OCI-LY7 (cell line): Measurements from ENCODE around the gene HGFAC. TPM values are rescaled to one million over a fixed set of nuclear protein-coding genes. Genes with fewer than 3 reads are reported as not detected.

ENCODE experiments used
- BruUV-seq: library from RNA; stranded (reverse); fragments of 400-500 nt; replicated peaks from 2 replicates; lab custom pipeline; 2021; lab: Mats Ljungman, UMichigan
- CTCF ChIA-PET: fragments of 300-600 bp; sonication (Branson Sonifier 250); formaldehyde crosslinking; loops from one replicate; lab custom pipeline; 2022; ENCODE audit warnings: antibody characterized with exemption; ENCODE audit not compliant: unreplicated experiment; lab: Charles Lee
- POLR2A ChIA-PET: fragments of 300-600 bp; sonication (Branson Sonifier 250); formaldehyde crosslinking; loops from one replicate; lab custom pipeline; 2022; ENCODE audit warnings: antibody characterized with exemption; lab: Charles Lee
- DNase-seq: peaks from one replicate; pipeline ENCODE4 v3.0.0-alpha.2; 2015; ENCODE audit warnings: low spot score
- H2AFZ ChIP-seq: fragments of 200-600 bp; sonication (generic), shearing (Covaris generic); 2 replicates; pipeline ENCODE4 v1.6.1; 2014; ENCODE audit warnings: mild to moderate bottlenecking, antibody characterized with exemption, low read length, moderate library complexity
- H3K27ac ChIP-seq: fragments of 200-600 bp; sonication (generic); 2 replicates; pipeline ENCODE4 v1.5.1; 2014; ENCODE audit warnings: mixed run types, low read depth, mild to moderate bottlenecking, moderate library complexity, low read length, inconsistent platforms; ENCODE audit not compliant: poor library complexity, severe bottlenecking
- H3K36me3 ChIP-seq: fragments of 200-600 bp; sonication (generic); 2 replicates; pipeline ENCODE4 v1.6.1; 2014; ENCODE audit warnings: mild to moderate bottlenecking, antibody characterized with exemption, low read length, moderate library complexity, mixed read lengths; ENCODE audit not compliant: insufficient read depth
- H3K4me1 ChIP-seq: fragments of 200-600 bp; sonication (generic); 2 replicates; pipeline ENCODE4 v1.5.1; 2014; ENCODE audit warnings: mild to moderate bottlenecking, low read length; ENCODE audit not compliant: insufficient read depth, poor library complexity, severe bottlenecking
- H3K4me2 ChIP-seq: fragments of 200-600 bp; sonication (generic); 2 replicates; pipeline ENCODE4 v1.6.1; 2014; ENCODE audit warnings: mild to moderate bottlenecking, low read length
- H3K4me3 ChIP-seq: fragments of 200-600 bp; sonication (generic); 2 replicates; pipeline ENCODE4 v1.5.1; 2014; ENCODE audit warnings: mild to moderate bottlenecking, low read depth, low read length; ENCODE audit not compliant: poor library complexity, severe bottlenecking
- H3K79me2 ChIP-seq: fragments of 200-600 bp; sonication (generic); 2 replicates; pipeline ENCODE4 v1.6.1; 2016; ENCODE audit warnings: low read depth, mild to moderate bottlenecking, low read length, moderate library complexity, mixed read lengths; ENCODE audit not compliant: insufficient read depth
- H3K9me2 ChIP-seq: fragments of 200-600 bp; sonication (generic); 2 replicates; pipeline ENCODE4 v1.6.1; 2016; ENCODE audit warnings: mild to moderate bottlenecking, low read length, mixed read lengths; ENCODE audit not compliant: insufficient read depth
- H3K9me3 ChIP-seq: fragments of 200-600 bp; sonication (generic); 2 replicates; pipeline ENCODE4 v1.6.1; 2014; ENCODE audit warnings: mild to moderate bottlenecking, mixed run types, low read length, mixed read lengths
- H4K20me1 ChIP-seq: fragments of 200-600 bp; sonication (generic); 2 replicates; pipeline ENCODE4 v1.6.1; 2014; ENCODE audit warnings: mild to moderate bottlenecking, antibody characterized with exemption, low read length, moderate library complexity, mixed read lengths; ENCODE audit not compliant: insufficient read depth
- EZH2phosphoT487 ChIP-seq: fragments of 200-600 bp; sonication (generic); IDR thresholded peaks from 2 replicates; pipeline ENCODE4 v1.6.1; 2018; ENCODE audit warnings: low read depth, borderline replicate concordance, mild to moderate bottlenecking, mixed run types, antibody characterized with exemption, low read length, moderate library complexity, mixed read lengths
- intact Hi-C: fragments of 100-400 bp; cut with micrococcal nuclease; formaldehyde crosslinking; loops from one replicate; pipeline ENCODE4 v1.10.0; 2022; ENCODE audit not compliant: unreplicated experiment
- total RNA-seq, 2 experiments: library from RNA; depleted of rRNA in 1 of 2; stranded (reverse); fragments of >200 nt in 1 of 2; shearing (Covaris generic) in 1 of 2; gene quantifications; 2 replicates each; pipeline ENCODE4 v1.2.3, GENCODE V29; 2014 to 2022
- TF ChIP-seq, protein P1 (sequence below): fragments of 200-600 bp; sonication (generic); conservative IDR thresholded peaks from 2 replicates; pipeline ENCODE4 v1.5.1; 2014; ENCODE audit warnings: mild to moderate bottlenecking, antibody characterized with exemption, low read length, moderate library complexity, mixed read lengths

Gene HGFAC
- total RNA-seq, 2 experiments from 2014 or later: not detected

DNA sequence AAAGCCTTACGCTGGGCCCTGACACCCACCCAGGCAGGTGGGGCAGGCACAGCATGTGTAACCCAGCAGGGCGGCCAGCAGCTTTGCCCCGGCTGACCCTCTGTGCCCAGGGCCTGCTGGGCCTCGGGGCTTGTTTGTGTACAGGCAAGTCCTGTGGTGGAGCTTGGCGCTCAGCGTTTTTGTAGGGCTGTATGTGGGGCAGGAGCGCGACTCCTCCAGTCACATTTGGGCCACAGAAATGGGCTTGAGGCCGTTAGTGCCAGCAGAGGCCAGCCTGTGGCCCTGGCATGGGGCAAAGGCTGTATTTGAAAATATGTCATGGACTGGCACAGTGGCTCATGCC is 14.7 kb upstream of the HGFAC start:
- no peak for TF ChIP-seq EZH2phosphoT487
- TF ChIP-seq, protein P1, sequence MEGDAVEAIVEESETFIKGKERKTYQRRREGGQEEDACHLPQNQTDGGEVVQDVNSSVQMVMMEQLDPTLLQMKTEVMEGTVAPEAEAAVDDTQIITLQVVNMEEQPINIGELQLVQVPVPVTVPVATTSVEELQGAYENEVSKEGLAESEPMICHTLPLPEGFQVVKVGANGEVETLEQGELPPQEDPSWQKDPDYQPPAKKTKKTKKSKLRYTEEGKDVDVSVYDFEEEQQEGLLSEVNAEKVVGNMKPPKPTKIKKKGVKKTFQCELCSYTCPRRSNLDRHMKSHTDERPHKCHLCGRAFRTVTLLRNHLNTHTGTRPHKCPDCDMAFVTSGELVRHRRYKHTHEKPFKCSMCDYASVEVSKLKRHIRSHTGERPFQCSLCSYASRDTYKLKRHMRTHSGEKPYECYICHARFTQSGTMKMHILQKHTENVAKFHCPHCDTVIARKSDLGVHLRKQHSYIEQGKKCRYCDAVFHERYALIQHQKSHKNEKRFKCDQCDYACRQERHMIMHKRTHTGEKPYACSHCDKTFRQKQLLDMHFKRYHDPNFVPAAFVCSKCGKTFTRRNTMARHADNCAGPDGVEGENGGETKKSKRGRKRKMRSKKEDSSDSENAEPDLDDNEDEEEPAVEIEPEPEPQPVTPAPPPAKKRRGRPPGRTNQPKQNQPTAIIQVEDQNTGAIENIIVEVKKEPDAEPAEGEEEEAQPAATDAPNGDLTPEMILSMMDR: no peak
- Histone ChIP-seq H2AFZ (no peak overlapping the region), H3K27ac (no peak overlapping the region), H3K9me2 (no peaks in the 10 kb centered on the region), H3K4me3 (no peak overlapping the region), H3K4me2 (no peak overlapping the region), H3K9me3 (no peaks in the 10 kb centered on the region), H3K79me2 (no peaks in the 10 kb centered on the region), H3K4me1 (no peaks in the 10 kb centered on the region), H3K36me3 (no peaks in the 10 kb centered on the region), H4K20me1 (no peaks in the 10 kb centered on the region)
- ChIA-PET POLR2A (no interaction called here), CTCF (no interaction called here)
- intact Hi-C loops: no loop called here
- DNase-seq: no peak
- BruUV-seq: no TSS peak

DNA sequence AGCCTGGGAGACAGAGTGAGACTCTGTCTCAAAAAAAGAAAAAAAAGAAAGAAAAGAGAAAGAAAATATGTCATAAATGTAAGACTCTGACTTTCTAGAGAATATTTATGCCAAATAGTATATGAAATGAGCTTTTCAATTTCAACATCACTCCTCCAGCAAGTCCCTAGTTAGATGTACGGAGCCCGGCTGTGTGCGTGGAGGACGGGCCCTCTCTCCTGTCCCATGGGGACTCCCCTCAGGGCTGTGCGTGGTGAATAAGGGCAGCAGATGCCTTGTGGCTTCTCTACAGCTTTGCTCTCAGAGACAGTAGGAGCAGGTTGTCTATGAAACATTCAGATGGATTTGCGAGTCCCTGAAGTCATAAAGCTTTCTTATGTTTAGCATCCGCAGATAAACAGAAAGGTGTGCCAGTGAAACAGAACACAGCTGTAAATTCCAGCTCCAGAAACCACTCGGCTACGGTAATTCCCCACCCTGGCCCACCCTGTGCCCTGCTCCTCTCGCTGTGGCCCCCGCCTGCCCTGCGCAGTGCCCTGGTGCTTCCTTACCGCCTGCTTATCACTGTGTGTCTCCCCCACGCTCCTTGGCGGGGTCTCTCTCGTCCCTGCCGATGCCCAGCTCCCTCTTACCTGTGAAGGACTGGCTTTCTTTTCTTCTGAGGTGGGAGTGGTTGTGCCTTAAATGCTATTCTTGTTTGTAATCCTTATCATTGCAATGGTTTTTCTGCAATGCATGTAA is 13.9 kb upstream of the HGFAC start:
- H3K4me3 ChIP-seq: no peak overlapping the region
- CTCF ChIA-PET: no interaction called here
- no peaks in the 10 kb centered on the region for H3K79me2 ChIP-seq
- no peaks in the 10 kb centered on the region for H3K4me1 ChIP-seq
- no peak overlapping the region for H2AFZ ChIP-seq
- no peak overlapping the region for H3K4me2 ChIP-seq
- no peak for DNase-seq
- POLR2A ChIA-PET: interaction anchor here (0.5 kb wide), 1 partner anchor 134 kb away, joined by 4 read pairs; no protein-coding TSS in a partner anchor
- intact Hi-C loops: no loop called here
- no peaks in the 10 kb centered on the region for H3K9me2 ChIP-seq
- TF ChIP-seq, protein P1: no peak
- no peak for TF ChIP-seq EZH2phosphoT487
- H3K9me3 ChIP-seq: no peaks in the 10 kb centered on the region
- H3K36me3 ChIP-seq: no peaks in the 10 kb centered on the region
- no peaks in the 10 kb centered on the region for H4K20me1 ChIP-seq
- BruUV-seq: no TSS peak
- H3K27ac ChIP-seq: no peak overlapping the region

DNA sequence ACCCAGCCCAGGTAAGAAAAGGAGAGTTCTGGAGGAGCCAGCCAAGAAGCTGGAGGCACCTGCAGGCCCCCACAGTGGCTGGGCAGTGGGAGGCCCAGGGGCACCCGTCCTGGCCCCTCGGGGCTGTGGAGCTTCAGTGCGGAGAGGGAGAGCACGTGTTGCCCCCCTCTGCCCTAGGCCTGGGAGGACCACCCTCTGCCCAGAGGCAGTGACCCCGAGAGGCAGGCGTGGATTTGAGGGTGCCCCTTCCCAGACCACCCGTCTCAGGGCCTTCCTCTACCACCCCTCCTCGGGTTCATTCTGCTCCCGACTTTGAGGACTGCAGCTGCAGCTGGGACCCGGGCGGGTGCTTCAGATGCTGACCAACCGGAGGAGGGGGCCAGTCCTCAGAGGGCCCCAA is 12.1 kb upstream of the HGFAC start:
- no peak overlapping the region for H2AFZ ChIP-seq
- H3K9me3 ChIP-seq: no peaks in the 10 kb centered on the region
- no peak for TF ChIP-seq EZH2phosphoT487
- TF ChIP-seq, protein P1: no peak
- no peaks in the 10 kb centered on the region for H3K36me3 ChIP-seq
- no peak overlapping the region for H3K27ac ChIP-seq
- no peak for DNase-seq
- H3K4me1 ChIP-seq: no peaks in the 10 kb centered on the region
- ChIA-PET POLR2A (no interaction called here), CTCF (no interaction called here)
- no peaks in the 10 kb centered on the region for H3K79me2 ChIP-seq
- intact Hi-C loops: no loop called here
- H4K20me1 ChIP-seq: no peaks in the 10 kb centered on the region
- H3K4me3 ChIP-seq: no peak overlapping the region
- no TSS peak for BruUV-seq
- no peaks in the 10 kb centered on the region for H3K9me2 ChIP-seq
- no peak overlapping the region for H3K4me2 ChIP-seq
